TTC549 (cell line): ENCODE results near the gene PRUNE1.
A peak's percentile ranks its signal among the peaks of the same experiment; 100 is the strongest.

Source experiments
- FAIRE-seq: peaks from 2 replicates; lab custom pipeline; 2012; peaks lifted over from hg19 to GRCh38; lab: Jason Lieb, UNC

Gene PRUNE1

DNA sequence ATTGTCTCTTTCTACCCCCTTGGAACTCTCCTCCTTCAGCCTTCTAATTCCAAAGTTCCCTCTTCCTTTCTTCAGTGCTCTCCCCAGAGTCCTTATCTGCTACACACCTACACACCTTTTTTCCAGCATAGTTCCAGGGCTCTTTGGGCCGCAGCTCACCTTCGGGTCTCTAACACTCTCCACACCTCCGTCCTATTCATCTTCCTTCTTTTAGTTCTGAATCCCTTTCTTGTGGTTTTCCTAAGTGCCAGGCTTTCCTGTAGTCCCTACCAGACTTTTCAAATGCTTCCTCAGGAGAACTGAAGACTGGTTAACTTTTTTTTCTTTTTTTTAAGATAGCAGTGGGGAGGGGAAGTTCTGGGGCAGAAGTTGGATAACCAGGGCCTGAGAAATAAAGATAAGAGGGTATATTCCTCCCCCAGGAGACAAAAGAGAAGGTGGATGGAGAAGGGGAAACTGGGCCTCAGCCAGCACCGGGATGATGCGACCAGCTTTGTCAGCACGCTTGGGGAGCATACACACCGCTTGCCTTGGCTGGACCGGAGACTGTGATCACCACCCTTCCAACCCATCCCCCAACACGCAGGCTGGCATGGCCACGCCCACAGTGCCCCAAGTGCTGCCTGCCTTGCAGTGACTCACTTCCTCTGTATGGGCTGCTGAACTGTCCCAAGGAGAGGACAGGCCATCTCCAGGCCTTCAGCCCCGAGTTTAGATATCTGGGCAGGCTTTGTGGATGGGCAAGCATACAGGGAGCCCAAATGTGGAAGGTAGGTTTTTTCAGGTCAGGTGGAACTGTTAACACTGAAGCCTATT, 31.2 kb upstream of the PRUNE1 start:
- peak; percentile 65 for FAIRE-seq

DNA sequence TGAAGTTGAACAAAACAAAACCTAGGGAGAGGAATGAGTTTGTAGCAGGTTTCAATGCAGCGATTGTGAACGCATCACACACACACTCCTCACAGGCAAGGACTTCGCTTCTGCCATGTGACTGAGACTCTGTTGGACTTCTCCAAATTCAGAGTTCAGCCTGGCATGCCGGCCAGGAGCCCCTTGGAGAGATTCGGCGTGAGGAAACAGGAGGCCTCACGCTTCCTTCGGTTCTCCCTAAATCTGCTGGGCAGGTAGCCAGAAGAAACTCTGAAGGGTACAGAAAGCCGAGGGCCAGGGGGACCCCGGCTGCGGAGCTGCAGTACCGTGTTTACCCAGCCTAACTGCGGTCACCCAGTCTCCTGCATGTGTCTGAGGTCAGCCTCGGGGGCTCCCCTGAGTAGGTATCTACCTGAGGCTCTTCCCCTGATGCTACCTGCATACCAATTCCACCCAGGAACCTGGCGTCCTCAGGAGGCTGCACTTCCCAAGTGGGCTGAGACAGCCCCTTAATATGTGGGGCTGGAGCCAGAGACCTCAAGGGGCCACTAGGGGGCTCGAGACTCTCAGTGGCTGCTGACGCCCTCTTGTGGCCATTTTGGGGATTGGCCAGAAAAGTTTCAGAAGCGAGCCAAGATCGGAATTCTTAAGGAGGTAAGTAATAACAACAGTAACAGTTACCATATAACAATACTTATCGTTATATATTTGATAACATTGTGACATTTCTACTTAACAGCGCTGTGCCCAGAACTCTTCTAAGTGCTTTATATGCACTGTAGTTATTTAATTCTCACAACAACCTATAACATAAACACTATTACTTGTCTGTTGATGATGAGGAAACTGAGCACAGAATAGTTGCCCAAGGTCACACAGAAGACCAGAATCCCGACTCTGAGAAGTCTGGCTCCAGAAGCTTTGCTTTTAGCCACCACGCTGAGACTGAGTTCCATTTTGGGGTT, 28.9 kb upstream of the PRUNE1 start:
- FAIRE-seq = peak; percentile 96

DNA sequence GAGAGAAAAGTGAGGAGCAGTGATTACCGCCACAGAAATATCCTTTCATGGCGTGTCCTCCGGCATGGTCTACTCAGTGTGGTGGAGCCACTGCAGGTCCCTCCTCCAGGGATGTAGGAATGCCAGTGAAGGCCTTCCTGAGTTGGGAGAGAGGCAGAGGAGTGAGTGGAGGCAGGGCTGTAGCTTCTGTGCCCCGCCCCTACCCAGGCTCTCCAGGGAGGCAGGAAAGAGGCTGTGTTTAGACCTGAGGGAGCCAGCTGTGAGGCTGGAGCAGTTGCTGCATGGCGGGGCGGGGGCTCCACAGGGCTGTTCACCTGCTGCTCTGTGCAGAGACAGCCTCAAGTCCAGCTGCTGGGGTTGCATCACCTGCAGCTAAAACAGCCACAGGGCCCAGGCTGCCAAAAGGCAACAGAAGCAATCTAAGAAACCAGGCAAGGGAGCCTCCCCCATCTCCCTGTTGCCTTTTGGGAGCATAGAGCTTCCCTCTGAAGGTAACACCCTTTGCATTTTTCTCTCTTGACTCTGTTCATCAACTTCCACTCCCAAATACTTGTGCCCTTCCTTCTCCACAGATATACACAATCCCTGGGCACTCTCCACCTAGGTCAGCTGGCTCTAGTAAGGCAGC, 27.0 kb upstream of the PRUNE1 start:
- FAIRE-seq = no peak

DNA sequence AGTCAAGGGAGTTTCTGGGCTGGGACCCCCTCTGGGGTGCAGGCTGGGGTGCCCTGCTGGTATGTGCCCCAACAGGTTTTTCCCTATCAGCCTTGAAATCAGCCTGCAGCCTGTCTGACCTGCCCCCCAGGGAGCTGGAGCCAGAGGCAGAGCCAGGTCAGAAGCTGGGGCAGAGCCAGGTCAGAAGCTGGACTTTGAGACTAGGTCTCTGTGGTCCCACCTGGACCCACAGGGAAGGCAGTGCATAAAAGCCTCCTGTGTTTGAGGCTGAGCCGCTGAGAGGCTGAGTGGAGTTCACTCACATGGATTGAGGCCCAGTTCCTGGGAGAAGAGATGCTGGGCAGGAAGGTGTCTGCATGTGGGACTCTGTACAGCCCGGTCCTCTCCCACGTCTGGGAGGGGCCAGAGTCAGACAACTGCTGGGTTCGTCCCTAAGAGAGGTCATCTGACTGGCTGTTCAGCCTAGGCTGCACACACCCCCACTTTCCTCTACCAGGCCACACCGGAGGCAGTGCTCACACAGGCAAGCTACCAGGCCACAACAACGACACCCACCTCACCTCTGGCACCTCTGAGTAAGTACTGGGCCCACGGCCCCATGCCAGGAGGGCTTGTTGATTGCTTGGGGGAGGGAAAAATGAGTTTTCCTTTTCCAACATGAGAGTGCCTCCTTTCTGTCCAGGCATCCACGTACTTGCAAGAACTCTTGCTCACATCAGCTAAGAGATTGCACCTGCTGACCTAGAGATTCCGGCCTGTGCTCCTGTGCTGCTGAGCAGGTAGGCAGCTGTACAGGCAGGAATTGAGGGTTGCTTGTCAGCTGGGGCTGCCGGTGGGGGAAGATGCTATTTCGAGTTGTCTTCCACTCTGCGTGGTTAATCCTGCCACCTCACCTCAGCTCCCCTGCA, 26.2 kb upstream of the PRUNE1 start, which contains the start of gene ANXA9:
TSS of gene ANXA9 (plus strand) at position 488 of the 908 bp plus-strand sequence. CDS start 814 bp downstream, outside the sequence.
- no peak for FAIRE-seq

DNA sequence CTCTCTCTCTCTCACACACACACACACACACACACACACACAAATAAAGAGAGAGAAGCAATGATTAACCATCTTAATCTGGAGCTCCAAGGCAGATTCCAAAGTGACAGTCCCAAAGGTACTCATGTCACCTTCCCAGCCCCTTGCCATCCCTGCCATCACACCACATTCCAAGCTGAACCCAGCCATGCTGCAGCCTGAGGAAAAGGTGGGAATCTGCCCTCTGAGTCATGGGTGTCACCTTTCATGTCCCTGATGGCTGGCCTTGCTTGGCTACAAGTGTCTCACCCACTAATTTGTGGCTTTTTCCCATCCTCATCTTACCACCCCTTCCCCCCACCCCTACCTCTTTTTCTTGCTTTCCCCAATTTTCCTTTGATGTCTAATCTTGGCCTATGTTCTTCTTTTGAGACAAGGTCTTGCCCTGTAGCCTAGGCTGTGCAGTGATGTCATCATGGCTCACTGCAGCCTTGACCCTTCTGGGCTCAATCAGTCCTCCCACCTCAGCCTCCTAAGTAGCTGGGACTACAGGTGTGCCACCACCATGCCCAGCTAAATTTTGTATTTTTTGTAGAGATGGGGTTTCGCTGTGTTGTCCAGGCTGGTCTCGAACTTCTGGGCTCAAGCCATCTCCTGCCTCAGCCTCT, 22.9 kb upstream of the PRUNE1 start:
- no peak for FAIRE-seq

DNA sequence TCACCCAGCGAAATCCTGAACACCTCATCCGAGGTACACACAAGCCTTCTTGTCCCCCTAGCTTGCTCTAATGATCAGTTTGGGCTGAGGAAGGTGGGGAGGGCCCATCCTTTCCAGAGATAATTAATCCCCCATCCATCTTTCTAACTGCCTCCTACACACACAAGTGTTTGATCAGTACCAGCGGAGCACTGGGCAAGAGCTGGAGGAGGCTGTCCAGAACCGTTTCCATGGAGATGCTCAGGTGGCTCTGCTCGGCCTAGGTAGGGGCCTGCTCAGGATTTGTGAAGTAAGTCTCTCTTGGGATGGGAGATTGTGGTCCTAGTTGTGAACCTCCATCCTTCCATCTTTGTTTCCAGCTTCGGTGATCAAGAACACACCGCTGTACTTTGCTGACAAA, 20.3 kb upstream of the PRUNE1 start:
- FAIRE-seq = no peak

DNA sequence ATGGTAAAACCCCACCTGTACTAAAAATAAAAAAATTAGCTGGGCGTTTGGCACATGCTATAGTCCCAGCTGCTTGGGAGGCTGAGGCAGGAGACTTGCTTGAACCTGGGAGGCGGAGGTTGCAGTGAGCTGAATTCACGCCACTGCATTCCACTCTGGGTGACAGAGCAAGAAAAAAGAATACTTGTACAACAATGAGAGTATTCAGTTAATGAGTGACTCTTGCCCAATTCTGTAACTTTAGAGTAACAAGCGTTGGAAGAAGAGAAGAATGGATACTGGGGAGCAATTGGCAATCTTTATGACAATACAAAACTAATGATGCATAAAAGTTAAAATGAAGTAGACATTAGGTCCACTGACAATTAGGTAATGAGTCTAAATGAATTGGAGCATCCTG, 15.6 kb upstream of the PRUNE1 start:
- FAIRE-seq = no peak

DNA sequence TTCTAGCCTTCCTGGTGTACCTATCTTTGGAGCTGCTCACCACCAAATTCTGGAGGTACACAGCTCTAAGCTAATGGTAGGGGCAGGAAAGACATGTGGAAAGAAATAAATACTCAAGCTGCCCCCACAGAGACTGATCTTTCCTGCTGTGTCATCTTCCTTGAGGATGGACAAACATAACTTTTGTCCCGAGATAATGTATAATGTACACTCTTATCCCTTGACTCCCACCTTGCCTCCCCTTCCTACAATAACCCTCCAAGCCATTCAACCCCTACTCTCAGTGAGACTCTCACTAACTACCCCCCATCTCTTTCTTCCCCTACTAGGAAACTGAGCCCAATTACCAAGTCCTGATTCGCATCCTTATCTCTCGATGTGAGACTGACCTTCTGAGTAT, 14.0 kb upstream of the PRUNE1 start:
- FAIRE-seq = no peak

DNA sequence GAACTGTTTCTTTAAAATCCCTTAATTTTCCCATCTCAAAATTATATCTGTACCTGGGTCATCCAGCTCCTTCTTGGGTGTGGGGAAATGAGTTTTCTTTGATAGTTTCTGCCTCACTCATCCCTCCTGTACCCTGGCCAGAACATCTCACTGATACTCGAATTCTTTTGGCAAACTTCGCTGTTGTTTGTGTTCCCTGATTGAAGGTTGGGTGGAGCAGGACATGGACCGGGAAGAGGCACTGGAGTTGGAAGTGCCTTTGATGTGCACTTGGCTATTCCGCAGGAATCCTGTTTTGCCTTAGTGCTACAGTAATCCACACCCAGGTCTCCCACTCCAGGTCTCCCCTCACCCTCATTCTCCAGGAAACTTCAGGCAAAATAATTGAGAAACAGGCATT, 12.8 kb upstream of the PRUNE1 start:
- FAIRE-seq = no peak

DNA sequence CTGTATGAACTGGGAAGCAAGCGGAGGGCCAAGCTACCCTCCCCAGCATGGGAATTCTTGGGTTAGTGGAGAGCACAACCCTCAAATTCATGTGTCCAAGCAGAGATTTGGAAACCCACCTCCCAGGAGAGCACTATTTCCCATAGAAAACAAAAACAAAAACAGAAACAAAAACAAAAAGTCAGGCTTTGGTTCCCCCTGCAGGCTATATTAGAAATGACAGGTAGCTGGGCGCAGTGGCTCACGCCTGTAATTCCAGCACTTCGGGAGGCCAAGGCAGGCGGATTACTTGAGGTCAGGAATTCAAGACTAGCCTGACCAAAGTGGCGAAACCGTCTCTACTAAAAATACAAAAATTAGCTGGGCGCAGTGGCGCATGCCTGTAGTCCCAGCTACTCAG, 12.4 kb upstream of the PRUNE1 start:
- FAIRE-seq = peak; percentile 80

DNA sequence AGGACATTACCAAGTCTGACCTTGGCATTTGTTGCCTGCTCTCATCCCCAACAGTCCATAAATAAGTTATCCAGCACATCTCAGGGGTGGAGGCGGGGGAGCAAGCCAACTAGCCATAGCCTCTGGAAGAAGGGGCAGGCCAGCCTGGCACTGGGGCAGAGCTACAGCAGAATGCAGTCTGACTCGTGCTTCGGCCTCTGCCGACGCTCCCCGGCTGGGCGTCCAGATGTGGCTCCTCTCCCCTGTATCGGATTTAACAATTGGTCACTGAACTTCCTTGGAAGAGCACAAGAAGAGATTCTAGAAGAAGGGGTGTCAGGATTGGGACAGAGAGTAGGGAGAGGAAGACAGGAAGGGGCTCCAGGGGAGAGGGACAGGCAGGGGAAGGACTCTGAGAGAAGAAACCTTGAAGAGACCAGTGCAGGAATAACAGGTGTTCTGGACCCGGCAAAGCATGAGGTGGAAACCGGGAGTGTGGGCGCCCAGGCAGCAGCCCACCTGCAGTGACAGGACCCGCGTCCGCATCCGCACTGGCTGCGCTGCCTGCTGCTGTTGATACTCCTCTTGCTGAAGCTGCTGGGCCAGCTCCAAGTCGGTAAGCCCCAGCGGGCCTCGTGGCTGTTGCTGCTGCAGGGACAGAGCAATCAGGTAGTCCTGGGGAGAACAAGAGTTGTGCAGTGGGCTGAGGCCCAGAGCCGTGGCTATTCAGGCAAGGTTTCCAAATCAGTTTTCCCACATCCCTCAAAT, 10.9 kb upstream of the PRUNE1 start:
- FAIRE-seq = no peak

DNA sequence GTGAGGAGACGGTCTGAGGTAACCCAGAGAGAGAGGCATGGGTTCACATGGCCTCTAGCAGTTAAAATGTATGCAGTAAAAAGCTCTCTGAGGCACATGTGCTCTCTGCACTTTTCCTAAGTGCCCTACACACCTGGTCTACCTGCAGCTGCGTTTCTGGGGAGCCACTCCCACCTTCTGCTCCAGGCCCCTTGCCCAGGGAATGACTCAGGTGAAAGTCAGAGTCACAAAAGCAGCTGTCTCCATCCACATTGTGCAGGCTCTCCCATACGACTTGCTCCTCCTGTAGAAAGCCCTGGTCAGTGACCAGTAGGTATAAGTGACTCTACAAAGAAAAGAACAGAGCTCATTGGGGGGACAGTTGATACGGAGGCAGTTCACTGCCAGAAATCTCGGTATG, 10.3 kb upstream of the PRUNE1 start:
- FAIRE-seq = no peak

DNA sequence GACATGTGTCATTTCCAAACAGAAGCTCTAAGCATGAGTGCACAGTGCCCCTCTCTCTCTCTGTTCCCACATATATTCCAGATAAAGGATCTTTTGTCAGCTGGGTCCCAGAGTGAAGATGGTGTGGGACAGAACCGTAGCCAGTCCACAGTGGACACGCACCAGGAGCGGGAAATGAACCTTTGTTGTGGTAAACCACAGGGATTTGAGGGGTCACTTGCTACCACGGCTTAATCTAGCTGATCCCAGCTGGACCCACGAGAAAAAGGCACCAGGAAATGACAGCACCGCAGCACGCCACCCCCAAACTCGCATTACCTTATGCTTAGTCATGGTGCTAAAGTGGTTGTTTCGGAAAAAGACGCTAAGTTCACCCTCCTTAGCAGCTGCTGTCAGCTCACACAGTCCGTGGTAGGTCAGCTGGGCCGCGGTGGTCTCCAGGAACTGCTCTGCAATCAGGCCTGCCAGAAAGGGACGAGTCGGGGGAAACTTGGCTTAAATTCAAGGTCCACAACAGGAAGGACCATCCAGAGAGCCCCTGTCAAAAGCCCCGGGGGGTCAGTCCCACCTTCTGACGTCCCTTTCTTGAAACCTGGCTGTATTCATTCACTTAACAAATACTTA, 9.1 kb upstream of the PRUNE1 start:
- FAIRE-seq = no peak

DNA sequence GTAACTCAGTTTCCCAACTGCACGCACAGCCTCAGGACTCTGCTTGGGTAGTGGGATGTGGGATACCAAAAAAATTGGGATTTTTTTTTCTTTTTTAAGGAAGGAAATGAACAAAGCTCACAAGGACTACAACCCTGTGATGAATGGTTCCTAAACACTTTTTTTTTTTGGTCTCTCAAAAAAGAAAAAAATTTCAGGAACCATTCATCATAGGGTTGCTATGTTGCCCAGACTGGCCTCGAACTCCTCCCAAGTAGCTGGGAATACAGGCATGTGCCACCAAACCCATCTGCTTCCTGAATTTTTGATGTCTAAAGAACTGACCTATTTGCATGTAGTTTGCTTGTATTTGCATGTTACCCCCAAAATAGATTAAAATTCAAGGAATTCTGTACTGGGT, 8.3 kb upstream of the PRUNE1 start:
- no peak for FAIRE-seq

DNA sequence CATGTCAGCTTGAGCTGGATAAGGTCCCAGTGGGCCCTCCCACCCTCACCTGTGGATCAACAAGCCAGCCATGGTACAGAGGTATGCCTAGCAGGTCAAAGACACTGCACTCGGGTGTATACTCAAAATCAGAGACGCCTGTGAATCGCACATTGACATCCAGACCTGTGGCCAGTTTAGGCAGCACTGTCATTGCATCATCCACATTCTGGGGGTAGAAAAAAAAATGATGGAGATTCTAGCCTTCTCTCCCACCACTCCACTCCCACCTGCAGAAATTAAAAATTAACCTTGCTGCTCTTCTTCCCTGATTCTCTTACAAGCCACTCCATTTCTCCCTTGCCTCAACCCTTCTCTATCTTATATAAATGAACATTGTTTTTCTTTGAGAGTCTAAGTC, 7.8 kb upstream of the PRUNE1 start:
- FAIRE-seq = no peak

DNA sequence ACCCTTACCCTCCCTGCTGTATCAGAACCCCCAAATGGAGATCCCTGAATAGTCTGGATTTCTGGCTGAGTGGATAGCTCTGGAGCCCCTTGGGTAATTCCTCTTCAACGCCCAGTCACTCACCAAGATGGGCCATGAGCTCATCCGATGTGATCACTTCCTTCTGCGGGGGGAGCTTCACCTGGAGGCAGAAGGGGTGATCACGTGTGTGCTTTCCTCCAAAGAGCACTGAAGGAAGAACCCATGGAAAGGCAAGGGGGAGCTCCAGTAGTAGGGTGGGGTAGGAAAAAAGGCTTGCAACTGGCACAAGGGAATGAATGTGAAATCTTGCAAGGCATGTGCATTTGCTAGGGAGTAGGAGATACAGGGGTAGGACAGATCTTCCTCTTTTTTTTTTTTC, 6.6 kb upstream of the PRUNE1 start:
- no peak for FAIRE-seq

DNA sequence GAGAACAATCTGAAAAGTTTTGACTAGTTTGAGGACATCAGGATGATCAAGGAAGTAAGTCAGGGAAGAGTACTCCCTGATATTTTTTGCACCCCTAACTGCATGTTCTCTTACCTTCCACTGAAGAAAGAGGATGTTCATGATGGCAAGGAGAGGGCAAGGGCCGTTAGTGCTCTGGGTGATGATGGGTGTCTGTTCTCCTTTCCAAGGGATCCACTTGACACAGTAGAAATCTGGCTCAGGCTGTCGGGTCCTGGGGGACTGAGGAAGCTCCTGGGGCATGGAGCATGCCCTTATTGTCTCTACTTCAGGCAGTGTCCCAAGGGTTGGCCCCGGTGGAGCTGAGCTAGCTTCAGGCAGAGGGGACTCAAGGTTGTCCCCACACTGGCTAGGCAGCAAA, 6.2 kb upstream of the PRUNE1 start:
- FAIRE-seq = no peak

DNA sequence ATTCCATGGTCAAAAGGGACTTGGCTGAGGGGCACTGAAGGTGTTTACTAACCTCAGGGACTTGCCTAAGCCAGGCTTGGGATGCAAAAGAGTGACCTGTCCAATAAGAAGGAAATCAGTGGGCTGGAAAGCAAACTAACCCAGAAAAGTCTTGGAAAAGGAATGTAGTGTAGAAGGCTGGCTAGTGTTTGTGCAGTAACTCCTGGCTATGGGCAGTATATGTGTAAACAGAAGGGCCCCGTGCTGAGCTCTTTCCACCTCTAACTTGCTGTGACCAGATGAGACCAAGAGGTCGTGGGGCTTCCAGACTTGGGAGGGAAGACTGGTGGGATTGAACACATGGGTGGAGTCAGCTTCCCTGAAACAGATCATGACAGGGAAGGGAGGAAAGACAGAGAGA, 5.6 kb upstream of the PRUNE1 start:
- no peak for FAIRE-seq

DNA sequence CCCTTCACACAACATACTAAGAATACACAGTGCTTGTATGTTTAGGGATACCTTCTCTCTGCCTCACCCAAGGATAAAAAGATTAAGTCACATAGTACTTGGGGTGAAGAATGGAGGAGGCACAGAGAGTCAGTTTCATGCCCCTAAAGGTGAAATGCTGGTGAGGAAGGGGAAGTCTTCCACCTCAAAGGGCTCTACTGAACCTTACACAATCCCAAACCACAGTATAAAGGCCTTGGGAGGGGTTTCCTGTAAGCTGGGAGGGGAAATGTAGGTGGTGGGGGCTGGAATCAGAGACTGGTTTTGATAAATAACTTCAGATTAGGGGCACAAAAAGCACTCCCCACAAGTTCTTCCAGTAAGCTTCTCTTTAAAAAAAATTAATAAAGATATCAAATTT, 5.1 kb upstream of the PRUNE1 start:
- FAIRE-seq = no peak

DNA sequence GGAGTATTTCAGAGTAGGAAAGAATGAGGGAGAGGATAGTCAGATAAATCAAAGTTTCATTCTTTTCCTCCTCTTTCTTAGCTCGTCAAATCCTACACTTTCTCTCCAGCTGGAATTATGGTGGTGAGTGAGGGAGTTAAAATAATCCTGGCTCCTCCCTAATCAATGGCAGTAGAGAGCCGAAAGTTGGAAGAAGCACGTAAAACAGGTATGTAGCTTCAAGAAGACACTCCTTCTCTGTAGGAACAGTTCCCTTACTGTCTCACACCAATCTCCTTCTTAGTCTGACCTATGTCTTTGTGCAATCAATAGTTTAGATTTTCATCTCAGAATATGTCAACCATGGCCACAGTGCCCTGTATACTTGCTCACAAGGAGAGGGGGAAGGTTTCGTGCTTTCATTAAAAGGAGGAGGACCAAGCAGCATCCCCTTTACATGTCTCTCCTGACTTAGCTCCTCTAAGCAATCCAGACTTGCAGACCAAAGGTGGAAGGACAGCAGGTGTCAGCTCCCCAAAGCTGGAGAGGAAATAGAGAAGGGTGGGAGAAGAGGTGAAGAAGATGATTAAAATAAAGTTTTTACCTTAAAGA, 2.4 kb upstream of the PRUNE1 start:
- no peak for FAIRE-seq
